GM18520 (cell line): Measurements from ENCODE around the gene KIAA1586.

Experiments used
- ATAC-seq: cut with Tn5 transposase; IDR thresholded peaks from one replicate; pipeline ENCODE4 v1.9.1; 2021; ENCODE audit not compliant: unreplicated experiment

Gene KIAA1586

GRCh38 chr6:57097596-57097995 is 51.1 kb downstream of the KIAA1586 start:
- no peak for ATAC-seq

- no peak for ATAC-seq
Measured at GRCh38 chr6:57102976-57103375, 56.5 kb downstream of the KIAA1586 start.

GRCh38 chr6:57104336-57104735 is 57.8 kb downstream of the KIAA1586 start:
- no peak for ATAC-seq
